DND-41 (cell line): ENCODE measurements around the gene ZCCHC10.

Experiments
- ATAC-seq: fragments of 200-7000 bp; cut with Tn5 transposase; 3 replicates; pipeline ENCODE4 v1.9.1; 2021; ENCODE audit warnings: low read depth; ENCODE audit not compliant: insufficient read depth
- DNase-seq: peaks from one replicate; pipeline ENCODE4 v3.0.0-alpha.2; 2020
- H2AFZ ChIP-seq: 2 replicates; pipeline ENCODE4 v1.6.0; 2012; ENCODE audit warnings: low read depth, low read length
- H3K27ac ChIP-seq: 2 replicates; pipeline ENCODE4 v1.5.1; 2012; ENCODE audit warnings: low read length, inconsistent platforms
- H3K27me3 ChIP-seq: fragments of 200-600 bp; sonication (generic); 2 replicates; pipeline ENCODE4 v1.6.0; 2012; ENCODE audit warnings: low read length, mild to moderate bottlenecking, inconsistent platforms; ENCODE audit not compliant: insufficient read depth, poor library complexity
- H3K36me3 ChIP-seq: 2 replicates; pipeline ENCODE4 v1.5.1; 2012; ENCODE audit warnings: low read length, inconsistent platforms; ENCODE audit not compliant: insufficient read depth
- H3K4me1 ChIP-seq: 2 replicates; pipeline ENCODE4 v1.5.1; 2012; ENCODE audit warnings: mild to moderate bottlenecking, low read length; ENCODE audit not compliant: insufficient read depth
- H3K4me2 ChIP-seq: 2 replicates; pipeline ENCODE4 v1.6.0; 2012; ENCODE audit warnings: mild to moderate bottlenecking, moderate library complexity, low read length, inconsistent platforms; ENCODE audit not compliant: insufficient read depth
- H3K4me3 ChIP-seq, 2 experiments: fragments of 200-600 bp in 1 of 2; shearing (Covaris generic) in 1 of 2; 2 replicates each; pipeline ENCODE4 v1.5.1; 2012 to 2016; ENCODE audit warnings: inconsistent platforms in 2 of 2, low read length in 2 of 2, mild to moderate bottlenecking in 2 of 2, low read depth in 1 of 2, moderate library complexity in 1 of 2
- H3K79me2 ChIP-seq: 2 replicates; pipeline ENCODE4 v1.6.0; 2012; ENCODE audit warnings: low read length, inconsistent platforms; ENCODE audit not compliant: insufficient read depth
- H3K9ac ChIP-seq: 2 replicates; pipeline ENCODE4 v1.6.0; 2012; ENCODE audit warnings: low read depth, mild to moderate bottlenecking, inconsistent platforms, low read length, moderate library complexity
- H3K9me3 ChIP-seq: 2 replicates; pipeline ENCODE4 v1.5.1; 2012; ENCODE audit warnings: low read length, moderate library complexity, mild to moderate bottlenecking, inconsistent platforms; ENCODE audit not compliant: insufficient read depth, severe bottlenecking
- H4K20me1 ChIP-seq: 2 replicates; pipeline ENCODE4 v1.6.0; 2012; ENCODE audit warnings: low read length; ENCODE audit not compliant: insufficient read depth
- CTCF ChIP-seq: IDR thresholded peaks from 2 replicates; pipeline ENCODE4 v1.5.1; 2012; ENCODE audit warnings: borderline replicate concordance, low read length, moderate library complexity, mild to moderate bottlenecking; ENCODE audit not compliant: poor library complexity, severe bottlenecking; ENCODE audit errors: extremely low read depth
- EZH2 ChIP-seq: IDR thresholded peaks from 3 replicates; pipeline ENCODE4 v1.6.1; 2012; ENCODE audit warnings: borderline replicate concordance, low read depth, mild to moderate bottlenecking, moderate library complexity, low read length, inconsistent platforms; ENCODE audit not compliant: severe bottlenecking

ZCCHC10 gene

GRCh38 chr5:133053448-133053847 lies 27.1 kb upstream of the ZCCHC10 start:
- Histone ChIP-seq H4K20me1 (peaks cover 56% of the 10 kb centered on the region), H3K79me2 (peaks cover 83% of the 10 kb centered on the region), H3K9me3 (no peaks in the 10 kb centered on the region), H3K4me2 (peak overlapping the region; percentile 86), H2AFZ (no peak overlapping the region), H3K27me3 (no peaks in the 10 kb centered on the region), H3K4me1 (peaks cover 51% of the 10 kb centered on the region), H3K9ac (peak overlapping the region; percentile 91), H3K36me3 (peaks cover 11% of the 10 kb centered on the region; the same call in 1 of the 2 replicates), H3K4me3 (peak overlapping the region; percentile 78 to 85; a peak in 3 of 4 replicates), H3K27ac (no peak overlapping the region; the same call in 1 of the 2 replicates)
- TF ChIP-seq EZH2 (no peak), CTCF (no peak)
- DNase-seq (no peak), ATAC-seq (no peak)

- H3K4me2 ChIP-seq: peak overlapping the region; percentile 86
- H3K9ac ChIP-seq: peak overlapping the region; percentile 91
- H3K4me1 ChIP-seq: peaks cover 46% of the 10 kb centered on the region
- peak; percentile 60 for DNase-seq
- H3K27ac ChIP-seq: peak overlapping the region; percentile 91
- H3K4me3 ChIP-seq: peak overlapping the region; percentile 78 to 85
- peaks cover 11% of the 10 kb centered on the region; the same call in 1 of the 2 replicates for H3K36me3 ChIP-seq
- TF ChIP-seq CTCF (no peak), EZH2 (no peak)
- H2AFZ ChIP-seq: peak overlapping the region; percentile 85
- H3K79me2 ChIP-seq: peaks cover 74% of the 10 kb centered on the region
- ATAC-seq: peak; percentile 33; the same call in 2 of the 3 replicates
- no peaks in the 10 kb centered on the region for H3K27me3 ChIP-seq
- H3K9me3 ChIP-seq: no peaks in the 10 kb centered on the region
- H4K20me1 ChIP-seq: peaks cover 47% of the 10 kb centered on the region
Measured at GRCh38 chr5:133052317-133053175, 26.2 kb upstream of the ZCCHC10 start.

- Histone ChIP-seq H3K79me2 (peaks cover 66% of the 10 kb centered on the region), H3K4me2 (peak within 1 kb of the TSS; percentile 86), H3K27me3 (no peaks in the 10 kb centered on the region), H3K27ac (peak within 1 kb of the TSS; percentile 91), H3K4me3 (peak within 1 kb of the TSS; percentile 78 to 85), H3K4me1 (peaks cover 46% of the 10 kb centered on the region), H3K9me3 (no peaks in the 10 kb centered on the region), H3K9ac (peak within 1 kb of the TSS; percentile 91), H2AFZ (peak within 1 kb of the TSS; percentile 86), H4K20me1 (peaks cover 39% of the 10 kb centered on the region), H3K36me3 (peaks cover 11% of the 10 kb centered on the region; the same call in 1 of the 2 replicates)
- TF ChIP-seq EZH2 (no peak), CTCF (no peak)
- peak; percentile 82 for ATAC-seq
- peak; percentile 98 for DNase-seq
Measured at GRCh38 chr5:133051542-133052316, 25.4 kb upstream of the ZCCHC10 start, which contains the start of gene HSPA4. TSS of gene HSPA4 (plus strand) at chr5:133052013. CDS start at chr5:133052251, 238 bp downstream.
